A673 (cell line): ENCODE results near the gene ATP1A2. TPM values are rescaled to one million over a fixed set of nuclear protein-coding genes. Genes with fewer than 3 reads are reported as not detected.

Source experiments
- BruUV-seq: library from RNA; stranded (reverse); fragments of 400-500 nt; replicated peaks from 2 replicates; lab custom pipeline; 2021; lab: Mats Ljungman, UMichigan
- CTCF ChIA-PET: fragments of 300-600 bp; sonication (Branson Sonifier 250); formaldehyde crosslinking; loops from one replicate; lab custom pipeline; 2022; ENCODE audit warnings: antibody characterized with exemption; lab: Charles Lee
- POLR2A ChIA-PET: fragments of 300-600 bp; sonication (Branson Sonifier 250); formaldehyde crosslinking; loops from one replicate; lab custom pipeline; 2022; ENCODE audit warnings: antibody characterized with exemption; ENCODE audit not compliant: low non-redundant PET; lab: Charles Lee
- DNase-seq: peaks from one replicate; pipeline ENCODE4 v3.0.0-alpha.2; 2015; ENCODE audit warnings: low spot score
- H3K27ac ChIP-seq: fragments of 200-600 bp; sonication (generic); 2 replicates; pipeline ENCODE4 v1.5.1; 2016; ENCODE audit warnings: mixed run types, low read depth, mild to moderate bottlenecking, mixed read lengths, antibody characterized with exemption, low read length; ENCODE audit not compliant: poor library complexity, severe bottlenecking
- H3K27me3 ChIP-seq: fragments of 200-600 bp; sonication (generic); replicated peaks from 2 replicates; pipeline ENCODE4 v1.6.1; 2017; ENCODE audit warnings: mixed run types, low read depth, mild to moderate bottlenecking, mixed read lengths, antibody characterized with exemption, low read length; ENCODE audit not compliant: insufficient read depth, poor library complexity
- H3K36me3 ChIP-seq: fragments of 200-600 bp; sonication (generic); 2 replicates; pipeline ENCODE4 v1.6.1; 2016; ENCODE audit warnings: mixed run types, mild to moderate bottlenecking, mixed read lengths, antibody characterized with exemption, low read length; ENCODE audit not compliant: insufficient read depth, poor library complexity, severe bottlenecking
- H3K4me1 ChIP-seq: fragments of 200-600 bp; sonication (generic); 2 replicates; pipeline ENCODE4 v1.6.1; 2017; ENCODE audit warnings: mixed run types, mild to moderate bottlenecking, mixed read lengths, antibody characterized with exemption, low read length; ENCODE audit not compliant: insufficient read depth, poor library complexity, severe bottlenecking
- H3K4me3 ChIP-seq: fragments of 200-600 bp; sonication (generic); 2 replicates; pipeline ENCODE4 v1.5.1; 2016; ENCODE audit warnings: low read depth, mixed run types, mild to moderate bottlenecking, mixed read lengths, low read length; ENCODE audit not compliant: poor library complexity, severe bottlenecking
- H3K9me3 ChIP-seq: fragments of 200-600 bp; sonication (generic); 2 replicates; pipeline ENCODE4 v1.6.1; 2016; ENCODE audit warnings: mixed run types, low read depth, mild to moderate bottlenecking, mixed read lengths, antibody characterized with exemption, low read length; ENCODE audit not compliant: poor library complexity, severe bottlenecking
- EZH2 ChIP-seq: fragments of 200-600 bp; sonication (generic); IDR thresholded peaks from 2 replicates; pipeline ENCODE4 v1.6.1; 2017; ENCODE audit warnings: borderline replicate concordance, low read depth, mild to moderate bottlenecking, mixed read lengths, antibody characterized with exemption, low read length; ENCODE audit not compliant: poor library complexity, severe bottlenecking
- intact Hi-C: fragments of 100-400 bp; cut with micrococcal nuclease; formaldehyde crosslinking; loops from one replicate; pipeline ENCODE4 v1.10.0; 2022; ENCODE audit not compliant: unreplicated experiment
- total RNA-seq: library from RNA; stranded (reverse); gene quantifications from 2 replicates; pipeline ENCODE4 v1.2.3, GENCODE V29; 2021
- TF ChIP-seq, protein P1 (sequence below): fragments of 300-800, 200-600 bp; sonication (generic); conservative IDR thresholded peaks from 2 replicates; pipeline ENCODE4 v1.5.1; 2017; ENCODE audit warnings: low read depth, mild to moderate bottlenecking, antibody characterized with exemption, low read length, moderate library complexity, mixed read lengths

Gene ATP1A2
- total RNA-seq, 1 experiment from 2014 or later: not detected

DNA sequence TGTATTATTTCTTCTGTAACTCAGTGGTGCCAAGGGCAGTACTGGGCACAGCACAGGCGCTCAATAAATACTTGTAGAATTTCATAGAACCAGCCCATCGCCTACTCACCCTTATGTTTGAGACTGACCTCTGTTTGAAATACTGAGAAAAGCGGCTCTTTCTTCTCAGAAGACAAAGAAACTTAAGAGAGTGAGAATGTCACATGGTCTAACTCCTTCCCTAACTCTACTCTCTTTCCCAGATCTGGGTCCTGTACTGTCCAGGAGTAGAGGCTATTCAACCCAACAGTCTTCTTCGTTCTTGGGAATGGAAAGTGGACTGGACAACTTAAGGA lies 21.3 kb upstream of the ATP1A2 start:
- TF ChIP-seq EZH2: no peak
- TF ChIP-seq, protein P1, sequence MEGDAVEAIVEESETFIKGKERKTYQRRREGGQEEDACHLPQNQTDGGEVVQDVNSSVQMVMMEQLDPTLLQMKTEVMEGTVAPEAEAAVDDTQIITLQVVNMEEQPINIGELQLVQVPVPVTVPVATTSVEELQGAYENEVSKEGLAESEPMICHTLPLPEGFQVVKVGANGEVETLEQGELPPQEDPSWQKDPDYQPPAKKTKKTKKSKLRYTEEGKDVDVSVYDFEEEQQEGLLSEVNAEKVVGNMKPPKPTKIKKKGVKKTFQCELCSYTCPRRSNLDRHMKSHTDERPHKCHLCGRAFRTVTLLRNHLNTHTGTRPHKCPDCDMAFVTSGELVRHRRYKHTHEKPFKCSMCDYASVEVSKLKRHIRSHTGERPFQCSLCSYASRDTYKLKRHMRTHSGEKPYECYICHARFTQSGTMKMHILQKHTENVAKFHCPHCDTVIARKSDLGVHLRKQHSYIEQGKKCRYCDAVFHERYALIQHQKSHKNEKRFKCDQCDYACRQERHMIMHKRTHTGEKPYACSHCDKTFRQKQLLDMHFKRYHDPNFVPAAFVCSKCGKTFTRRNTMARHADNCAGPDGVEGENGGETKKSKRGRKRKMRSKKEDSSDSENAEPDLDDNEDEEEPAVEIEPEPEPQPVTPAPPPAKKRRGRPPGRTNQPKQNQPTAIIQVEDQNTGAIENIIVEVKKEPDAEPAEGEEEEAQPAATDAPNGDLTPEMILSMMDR: no peak
- no peak overlapping the region for H3K4me3 ChIP-seq
- H3K9me3 ChIP-seq: no peaks in the 10 kb centered on the region
- H3K4me1 ChIP-seq: peaks cover 10% of the 10 kb centered on the region
- H3K27ac ChIP-seq: no peak overlapping the region
- ChIA-PET POLR2A (no interaction called here), CTCF (no interaction called here)
- H3K27me3 ChIP-seq: no peaks in the 10 kb centered on the region
- intact Hi-C loops: no loop called here
- no TSS peak for BruUV-seq
- H3K36me3 ChIP-seq: no peaks in the 10 kb centered on the region
- DNase-seq: no peak

DNA sequence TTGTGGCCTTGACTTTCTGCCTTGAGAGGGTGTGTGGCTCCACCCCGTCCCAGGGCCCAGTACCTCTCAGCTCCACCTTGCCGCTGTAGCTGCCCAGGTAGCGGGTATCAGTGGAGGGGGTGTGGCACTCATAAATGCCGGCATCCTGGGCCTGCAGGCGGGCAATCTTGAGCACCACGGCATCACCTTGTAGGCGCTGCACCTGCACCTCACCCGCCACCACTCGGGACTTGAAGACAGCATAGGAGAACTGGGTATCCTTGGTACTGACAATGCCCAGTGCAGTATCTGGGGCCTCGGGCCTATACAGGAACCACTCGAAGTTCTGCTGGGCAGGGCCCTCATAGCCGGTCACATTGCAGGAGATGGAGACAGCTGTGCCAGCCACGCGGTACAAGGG lies 20.8 kb upstream of the ATP1A2 start:
- TF ChIP-seq, protein P1: no peak
- no peak for TF ChIP-seq EZH2
- H3K27me3 ChIP-seq: no peaks in the 10 kb centered on the region
- no peaks in the 10 kb centered on the region for H3K36me3 ChIP-seq
- no peak for DNase-seq
- no peaks in the 10 kb centered on the region for H3K9me3 ChIP-seq
- POLR2A ChIA-PET: no interaction called here
- no TSS peak for BruUV-seq
- H3K4me3 ChIP-seq: no peak overlapping the region
- H3K27ac ChIP-seq: no peak overlapping the region
- intact Hi-C loops: no loop called here
- H3K4me1 ChIP-seq: peaks cover 12% of the 10 kb centered on the region
- CTCF ChIA-PET: no interaction called here

DNA sequence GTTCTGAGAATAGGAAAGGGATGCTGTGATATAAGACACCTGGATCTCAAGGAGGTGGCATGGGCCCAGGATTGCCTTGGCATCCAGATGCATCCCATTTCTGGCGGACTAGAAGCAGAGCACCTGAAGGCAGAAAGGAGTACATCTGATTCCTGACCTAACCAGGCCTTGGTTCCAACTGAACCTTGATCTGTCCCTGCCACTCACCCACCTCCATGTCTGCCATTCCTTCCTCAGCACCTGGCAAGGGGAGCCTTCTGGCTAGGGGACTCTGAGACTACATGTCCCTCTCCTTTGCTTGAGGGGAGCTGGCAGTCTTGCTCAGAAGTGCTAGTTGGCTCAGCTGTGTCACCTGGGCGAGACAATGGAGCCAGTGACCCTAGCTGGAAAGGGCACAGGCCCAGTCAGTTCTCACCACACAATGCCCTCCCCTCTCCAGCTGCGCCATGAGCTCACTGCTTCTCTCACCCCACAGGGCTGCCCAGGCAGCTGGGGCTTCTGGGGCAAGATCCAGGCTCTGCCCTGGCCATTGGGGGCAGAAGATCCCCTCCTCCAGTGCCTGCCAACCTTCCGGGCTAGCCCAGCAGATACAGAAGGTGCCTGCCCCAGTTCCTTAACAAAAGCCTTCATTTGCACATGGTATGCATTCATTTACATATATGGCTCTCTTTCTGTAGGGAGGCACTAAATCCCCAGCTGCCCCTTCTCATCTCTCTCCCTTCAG lies 20.0 kb upstream of the ATP1A2 start:
- CTCF ChIA-PET: no interaction called here
- no peak for DNase-seq
- no peaks in the 10 kb centered on the region for H3K36me3 ChIP-seq
- no peak overlapping the region for H3K27ac ChIP-seq
- H3K4me1 ChIP-seq: peaks cover 12% of the 10 kb centered on the region
- no TSS peak for BruUV-seq
- H3K9me3 ChIP-seq: no peaks in the 10 kb centered on the region
- H3K27me3 ChIP-seq: no peaks in the 10 kb centered on the region
- no peak for TF ChIP-seq EZH2
- TF ChIP-seq, protein P1: no peak
- intact Hi-C loops: no loop called here
- no peak overlapping the region for H3K4me3 ChIP-seq
- POLR2A ChIA-PET: no interaction called here
